K562 (cell line): ENCODE results near the gene CTSK. TPM values are rescaled to one million over a fixed set of nuclear protein-coding genes. Genes with fewer than 3 reads are reported as not detected.

Source experiments
- BRD4 ChIP-seq: fragments of 200-600 bp; sonication (generic); IDR thresholded peaks from 2 replicates; pipeline ENCODE4 v1.6.1; 2017; ENCODE audit warnings: inconsistent platforms
- C11orf30 ChIP-seq: fragments of 450-650 bp; IDR thresholded peaks from 2 replicates; pipeline ENCODE4 v1.6.1; 2016; ENCODE audit warnings: low read depth, mild to moderate bottlenecking
- CEBPB ChIP-seq: fragments of 450-650 bp; IDR thresholded peaks from 2 replicates; pipeline ENCODE4 v1.6.1; 2016; ENCODE audit warnings: missing genetic modification characterization, missing compliant biosample characterization
- FOXK2 ChIP-seq, 2 experiments: fragments of 450-650 bp; IDR thresholded peaks in 1 of 2; conservative IDR thresholded peaks in 1 of 2; 2 replicates each; pipeline ENCODE4 v1.6.1; 2016; ENCODE audit warnings: low read depth in 2 of 2, mild to moderate bottlenecking in 1 of 2
- HDGF ChIP-seq: fragments of 450-650 bp; IDR thresholded peaks from 2 replicates; pipeline ENCODE4 v1.6.1; 2016
- KHSRP ChIP-seq: fragments of 450-650 bp; IDR thresholded peaks from 2 replicates; pipeline ENCODE4 v1.6.1; 2017
- MIER1 ChIP-seq: fragments of 450-650 bp; IDR thresholded peaks from 2 replicates; pipeline ENCODE4 v1.6.1; 2016; ENCODE audit warnings: antibody characterized with exemption, mild to moderate bottlenecking, low read depth
- NFE2 ChIP-seq: IDR thresholded peaks from 2 replicates; pipeline ENCODE4 v1.6.1; 2014; ENCODE audit warnings: antibody characterized with exemption, low read depth
- NFRKB ChIP-seq: fragments of 450-650 bp; IDR thresholded peaks from 2 replicates; pipeline ENCODE4 v1.6.1; 2016; ENCODE audit warnings: low read depth
- POLR2AphosphoS2 ChIP-seq: IDR thresholded peaks from 2 replicates; pipeline ENCODE4 v1.6.1; 2012; ENCODE audit warnings: low read length, improper control_type of control experiment
- POLR3G ChIP-seq: IDR thresholded peaks from 2 replicates; pipeline ENCODE4 v1.6.1; 2011; ENCODE audit not compliant: insufficient read length, insufficient replicate concordance; ENCODE audit errors: extremely low read depth
- PTTG1 ChIP-seq: fragments of 450-650 bp; IDR thresholded peaks from 2 replicates; pipeline ENCODE4 v1.6.1; 2016; ENCODE audit warnings: low read depth, mild to moderate bottlenecking, missing genetic modification characterization, missing compliant biosample characterization
- SREBF1 ChIP-seq: fragments of 150-350 bp; IDR thresholded peaks from 2 replicates; pipeline ENCODE4 v1.6.1; 2014; ENCODE audit warnings: antibody characterized with exemption, low read depth, low read length, borderline replicate concordance
- TAF7 ChIP-seq: fragments of 450-650 bp; IDR thresholded peaks from 2 replicates; pipeline ENCODE4 v1.6.1; 2016; ENCODE audit warnings: missing genetic modification characterization, missing compliant biosample characterization
- TAL1 ChIP-seq: fragments of 450-650 bp; IDR thresholded peaks from 2 replicates; pipeline ENCODE4 v1.6.1; 2016; ENCODE audit warnings: mild to moderate bottlenecking
- TARDBP ChIP-seq: fragments of 450-650 bp; IDR thresholded peaks from 2 replicates; pipeline ENCODE4 v1.6.1; 2016
- YBX1 ChIP-seq: fragments of 450-650 bp; IDR thresholded peaks from 2 replicates; pipeline ENCODE4 v1.7.1; 2016; ENCODE audit warnings: mild to moderate bottlenecking
- ZBTB33 ChIP-seq: sonication (generic); formaldehyde crosslinking; IDR thresholded peaks from 2 replicates; pipeline ENCODE4 v1.8.1; 2023; ENCODE audit warnings: mild to moderate bottlenecking, missing genetic modification reagents
- ZNF133 ChIP-seq: fragments of 250-450 bp; sonication (Bioruptor Pico); IDR thresholded peaks from 2 replicates; pipeline ENCODE4 v1.4.0; 2020; ENCODE audit warnings: mild to moderate bottlenecking
- ZNF197 ChIP-seq: fragments of 200-800 bp; sonication (Bioruptor generic); IDR thresholded peaks from 2 replicates; pipeline ENCODE4 v1.6.1; 2016; ENCODE audit warnings: low read depth, missing genetic modification characterization, missing compliant biosample characterization
- ZNF644 ChIP-seq: fragments of 200-800 bp; sonication (Bioruptor generic); IDR thresholded peaks from 2 replicates; pipeline ENCODE4 v1.6.1; 2016; ENCODE audit warnings: low read depth, missing genetic modification characterization, missing compliant biosample characterization
- polyA plus RNA-seq, 8 experiments: library from polyadenylated mRNA; depleted of rRNA in 4 of 8; stranded (reverse) in 5 of 8; unstranded in 3 of 8; fragments of >200 nt; fragmentation: Nextera tagmentation in 2 of 8; fragmentation: Illumina TruSeq in 1 of 8; extraction: Ambion mirVana in 2 of 8; extraction: Trizol in 1 of 8; gene quantifications; 2 replicates each; pipeline versions ENCODE4 v1.2.1 to v1.2.3, GENCODE V29; 2011 to 2014; ENCODE audit warnings: inconsistent platforms in 1 of 8, missing spikeins in 1 of 8
- total RNA-seq, 7 experiments: library from RNA; depleted of rRNA in 6 of 7; stranded (reverse); fragments of >200 nt in 6 of 7; fragmentation: Illumina TruSeq in 2 of 7; extraction: Trizol in 2 of 7; gene quantifications; 2 replicates each; pipeline versions ENCODE4 v1.2.1 to v1.2.3, GENCODE V29; 2011 to 2021; ENCODE audit warnings: low replicate concordance in 1 of 7
- TF ChIP-seq, protein P1 (sequence below): fragments of 250-450 bp; sonication (Bioruptor Pico); IDR thresholded peaks from 2 replicates; pipeline ENCODE4 v1.8.0; 2022; ENCODE audit warnings: moderate library complexity, mild to moderate bottlenecking, inconsistent platforms

Gene CTSK
- total and polyA plus RNA-seq, 9 of the 15 experiments (the other 6 are each of a cell fraction or from before 2014, with no cell fraction given): 0.84 to 2.5 (median 1.3) TPM

DNA sequence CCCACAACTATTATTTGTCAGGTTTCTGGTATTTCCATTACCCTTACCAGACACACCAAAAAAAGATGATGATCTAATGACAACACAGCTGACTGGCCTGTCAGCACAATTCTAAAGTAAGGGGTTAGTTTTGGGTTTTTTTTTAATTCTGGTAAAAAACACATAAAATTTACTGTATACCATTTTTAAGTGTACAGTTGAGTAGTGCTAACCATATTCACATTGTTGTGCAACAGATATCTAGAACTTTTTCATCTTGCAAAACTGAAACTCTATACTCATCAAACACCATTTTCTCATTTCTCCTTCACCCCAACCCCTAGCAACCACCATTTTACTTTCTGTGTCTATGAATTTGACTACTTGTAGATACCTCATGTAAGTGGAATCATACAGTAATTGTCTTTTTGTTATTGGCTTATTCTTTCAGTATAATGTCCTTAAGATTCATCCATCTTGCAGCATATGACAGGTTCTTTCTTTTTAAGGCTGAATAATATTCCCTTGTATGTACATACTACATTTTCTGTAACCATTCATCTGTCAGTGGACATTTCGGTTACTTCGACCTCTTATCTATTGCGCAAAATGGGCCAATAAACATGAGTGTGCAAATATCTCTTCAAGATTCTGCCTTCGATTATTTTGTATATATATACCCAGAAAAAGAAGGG lies 38.5 kb upstream of the CTSK start (continued):
- TF ChIP-seq ZBTB33 (CRISPR knock-in tag) (no peak), PTTG1 (tag) (no peak), POLR3G (no peak), C11orf30 (peak; percentile 13; the same call in 1 of the 2 replicates), POLR2AphosphoS2 (no peak), YBX1 (no peak), ZNF197 (CRISPR knock-in tag) (no peak), TARDBP (no peak), NFE2 (peak; percentile 47; the same call in 1 of the 2 replicates), BRD4 (no peak), SREBF1 (no peak), TAF7 (no peak), NFRKB (no peak), CEBPB (peak; percentile 81), FOXK2 (conservative IDR thresholded peaks at IDR 0.05 in 1 of 2, IDR thresholded peaks at IDR 0.05 in 1 of 2; ENCODE audit: low read depth in 2 of 2) (no peak), KHSRP (no peak), MIER1 (no peak), ZNF133 (no peak), TAL1 (no peak), ZNF644 (tag) (no peak), HDGF (no peak)
- TF ChIP-seq, protein P1, sequence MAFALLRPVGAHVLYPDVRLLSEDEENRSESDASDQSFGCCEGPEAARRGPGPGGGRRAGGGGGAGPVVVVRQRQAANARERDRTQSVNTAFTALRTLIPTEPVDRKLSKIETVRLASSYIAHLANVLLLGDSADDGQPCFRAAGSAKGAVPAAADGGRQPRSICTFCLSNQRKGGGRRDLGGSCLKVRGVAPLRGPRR: no peak
